Measurements from ENCODE around the gene BNIP2. TPM values are rescaled to one million over a fixed set of nuclear protein-coding genes. Genes with fewer than 3 reads are reported as not detected.
"Not testable (repeated sequence)": the region's sequence is repeated elsewhere in the genome, so short reads cannot be mapped to it uniquely, and the experiment has no call there.

BNIP2 gene, protein sequence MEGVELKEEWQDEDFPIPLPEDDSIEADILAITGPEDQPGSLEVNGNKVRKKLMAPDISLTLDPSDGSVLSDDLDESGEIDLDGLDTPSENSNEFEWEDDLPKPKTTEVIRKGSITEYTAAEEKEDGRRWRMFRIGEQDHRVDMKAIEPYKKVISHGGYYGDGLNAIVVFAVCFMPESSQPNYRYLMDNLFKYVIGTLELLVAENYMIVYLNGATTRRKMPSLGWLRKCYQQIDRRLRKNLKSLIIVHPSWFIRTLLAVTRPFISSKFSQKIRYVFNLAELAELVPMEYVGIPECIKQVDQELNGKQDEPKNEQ
- polyA plus RNA-seq (ENCODE audit: insufficient read length) = 54.3 TPM

DNA sequence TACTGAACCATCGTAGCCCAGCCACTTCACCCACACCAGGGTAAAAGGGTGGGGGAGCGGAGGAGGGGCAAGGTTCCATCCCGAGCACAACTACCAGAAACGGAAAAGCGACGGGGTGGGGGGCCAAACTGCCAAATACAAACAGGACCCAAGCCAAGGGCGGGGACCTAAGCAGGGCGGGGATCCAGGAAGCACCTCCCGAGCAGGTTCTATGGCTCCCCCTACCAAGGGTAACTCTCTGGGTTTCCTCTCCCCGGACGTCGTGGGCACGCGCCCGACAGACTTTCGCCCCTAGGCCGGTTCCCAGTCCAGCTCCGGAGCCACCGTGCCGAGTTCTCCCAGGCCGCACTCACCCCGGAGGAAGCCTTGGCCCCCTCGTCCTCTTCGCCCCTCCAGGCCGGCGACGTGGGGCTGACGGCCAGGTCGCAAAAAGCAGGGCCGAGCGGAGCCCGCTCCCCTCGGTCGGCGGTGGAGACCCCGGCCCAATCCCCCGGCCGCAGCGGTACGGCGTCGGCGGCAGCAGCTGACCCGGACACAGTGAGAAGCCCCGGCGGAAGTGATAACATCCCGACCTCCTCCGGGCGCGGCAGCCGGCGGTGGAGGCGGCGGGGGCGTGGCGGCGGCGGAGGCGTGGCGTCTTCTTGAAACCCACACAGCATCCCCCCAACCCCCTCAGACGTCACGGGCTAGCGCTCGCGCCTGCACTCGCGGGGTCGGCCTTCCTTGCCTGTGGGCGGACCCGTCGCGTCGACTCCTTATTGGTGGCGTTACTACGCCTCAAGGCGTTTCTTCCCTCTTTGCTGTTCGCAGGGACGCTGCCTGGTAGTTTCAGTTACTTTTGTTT lies at the start of gene BNIP2:
Gene BNIP2, minus strand, starts transcription at position 539 of the 844 bp plus-strand sequence. CDS start 6,863 bp downstream, outside the sequence.
- DNase-seq = peak; percentile 98

DNA sequence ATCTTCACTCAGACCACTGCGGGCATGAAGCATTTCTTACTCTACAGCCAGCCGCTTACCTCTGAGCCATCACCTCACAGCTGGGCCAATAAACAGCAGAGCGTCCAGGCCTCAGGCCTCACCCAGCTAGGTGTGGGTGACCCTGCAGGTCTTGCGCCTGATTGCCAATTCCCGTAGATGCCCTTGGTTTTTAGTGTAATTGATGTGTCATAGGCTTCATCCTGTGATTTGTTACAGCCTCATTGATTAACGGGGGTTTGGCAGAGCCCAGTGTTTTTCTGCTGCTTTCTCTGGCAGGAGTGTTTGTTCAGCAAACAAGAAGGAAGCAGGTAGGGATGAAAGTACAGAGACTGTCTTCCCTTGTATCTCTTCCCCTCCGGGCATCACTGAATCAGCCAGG lies 49.6 kb upstream of the BNIP2 start:
- no peak for DNase-seq

DNA sequence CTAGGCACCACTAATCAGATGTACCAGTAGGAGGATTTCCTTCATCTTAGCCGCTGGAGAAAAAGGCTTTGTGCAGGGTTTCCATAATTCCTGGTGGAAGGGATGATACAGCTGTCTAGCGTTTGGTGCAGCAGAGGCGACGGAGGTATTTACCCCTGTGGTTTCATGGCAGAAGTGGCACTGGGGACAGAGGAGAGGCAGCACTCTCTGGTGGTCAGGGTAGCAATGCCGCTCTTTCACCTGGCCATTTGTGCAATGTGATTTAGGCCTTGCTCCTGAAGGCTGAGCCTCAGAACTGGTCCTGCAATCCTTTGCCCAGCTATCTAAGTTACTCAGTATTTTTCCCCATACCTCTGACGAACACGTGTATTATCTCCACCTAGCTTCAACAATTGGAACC lies 47.1 kb upstream of the BNIP2 start:
- no peak for DNase-seq

DNA sequence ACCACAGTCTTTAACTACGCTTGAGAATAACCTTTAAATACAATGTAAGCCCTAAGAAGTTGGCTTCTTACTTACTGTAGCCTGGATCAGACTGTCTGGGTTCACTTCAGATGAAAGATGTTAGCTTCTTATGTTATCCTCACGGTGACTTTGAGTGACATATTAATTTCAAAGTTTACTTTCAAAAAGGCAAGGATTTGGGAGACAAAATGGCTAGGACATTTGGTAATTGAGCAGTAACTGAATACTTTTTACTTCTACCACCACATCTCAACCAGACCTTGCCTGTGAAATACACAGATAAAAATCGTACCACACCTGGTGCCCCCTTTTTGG lies 36.0 kb upstream of the BNIP2 start:
- no peak for DNase-seq

DNA sequence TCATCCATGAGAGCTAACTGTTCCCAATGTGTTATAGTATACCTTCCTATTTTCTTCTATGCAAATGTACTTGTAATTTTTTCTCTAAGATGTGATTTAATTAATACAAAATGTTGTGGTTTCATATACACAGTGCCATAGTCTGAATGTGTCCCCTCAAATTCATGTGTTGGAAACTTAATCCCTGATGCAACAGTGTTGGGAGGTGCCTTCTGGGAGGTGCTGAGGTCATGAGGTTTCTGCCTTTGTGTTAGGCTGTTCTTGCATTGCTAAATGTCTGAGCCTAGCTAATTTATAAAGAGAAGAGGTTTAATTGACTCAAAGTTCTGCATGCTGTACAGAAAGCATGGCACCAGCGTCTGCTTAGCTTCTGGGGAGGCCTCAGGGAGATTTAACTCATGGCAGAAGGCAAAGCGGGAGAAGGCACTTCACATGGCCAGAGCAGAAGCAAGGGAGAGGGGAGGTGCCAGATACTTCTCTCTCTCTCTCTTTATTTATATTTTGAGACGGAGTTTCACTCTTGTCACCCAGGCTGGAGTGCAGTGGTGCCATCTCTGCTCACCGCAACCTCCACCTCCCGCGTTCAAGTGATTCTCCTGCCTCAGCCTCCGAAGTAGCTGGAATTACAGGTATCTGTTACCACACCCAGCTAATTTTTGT lies 34.7 kb upstream of the BNIP2 start:
- DNase-seq = no peak

DNA sequence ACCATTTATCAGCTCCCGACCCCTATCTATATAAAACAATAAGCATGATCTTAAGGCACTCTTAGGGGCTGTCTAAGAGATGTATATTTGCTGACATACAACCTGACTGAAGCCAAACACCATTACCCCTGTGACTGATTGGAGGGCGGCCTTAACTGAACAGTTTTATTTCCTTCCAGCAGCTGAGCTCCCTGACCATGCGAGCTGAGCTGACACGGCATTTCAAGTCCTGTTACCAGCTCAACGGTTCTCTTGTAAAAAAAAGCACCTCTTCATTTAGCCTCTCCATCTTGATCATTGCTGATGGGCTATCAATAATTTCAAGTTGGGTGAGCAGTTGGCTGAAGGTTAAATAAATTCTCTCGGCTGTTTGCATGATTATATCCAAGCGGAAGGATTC lies 33.4 kb upstream of the BNIP2 start:
- no peak for DNase-seq

DNA sequence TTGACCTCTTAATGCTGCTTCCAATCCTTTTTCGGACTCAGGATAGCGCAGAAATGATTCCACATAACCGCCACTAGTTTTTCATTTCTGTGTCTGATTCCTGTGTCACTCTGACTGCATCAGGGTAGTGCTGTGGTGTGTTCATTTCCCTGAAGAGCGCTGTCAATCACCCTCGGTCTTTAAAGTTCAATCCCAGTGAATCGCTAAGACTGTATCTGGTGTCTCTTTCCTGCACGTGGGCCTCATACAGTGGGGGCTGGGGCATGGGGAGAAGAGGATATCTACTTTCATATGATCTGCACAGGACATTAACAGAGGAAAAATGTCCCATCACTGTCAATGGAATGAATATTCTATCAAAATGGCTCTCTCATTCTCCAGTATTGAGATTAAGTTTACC lies 32.9 kb upstream of the BNIP2 start:
- DNase-seq = no peak

DNA sequence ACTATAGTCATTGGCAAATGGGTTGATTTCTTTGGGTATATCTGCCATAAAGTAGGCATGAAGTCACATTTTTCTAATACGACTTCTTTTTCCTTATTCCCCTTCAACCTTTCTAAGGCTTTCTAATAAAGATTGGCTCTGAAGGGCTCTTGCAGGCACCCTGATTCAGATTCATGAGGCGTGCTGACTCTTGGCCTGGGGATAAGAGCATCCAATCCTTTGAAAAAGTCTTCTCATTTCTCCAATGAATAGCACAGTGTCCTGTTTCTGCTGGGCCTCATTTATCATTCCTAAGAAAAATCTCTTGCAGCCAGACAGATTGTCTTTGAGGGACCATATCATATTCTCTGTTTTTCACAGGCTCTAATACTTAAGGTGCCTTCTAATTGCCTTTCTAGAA lies 32.3 kb upstream of the BNIP2 start:
- no peak for DNase-seq

DNA sequence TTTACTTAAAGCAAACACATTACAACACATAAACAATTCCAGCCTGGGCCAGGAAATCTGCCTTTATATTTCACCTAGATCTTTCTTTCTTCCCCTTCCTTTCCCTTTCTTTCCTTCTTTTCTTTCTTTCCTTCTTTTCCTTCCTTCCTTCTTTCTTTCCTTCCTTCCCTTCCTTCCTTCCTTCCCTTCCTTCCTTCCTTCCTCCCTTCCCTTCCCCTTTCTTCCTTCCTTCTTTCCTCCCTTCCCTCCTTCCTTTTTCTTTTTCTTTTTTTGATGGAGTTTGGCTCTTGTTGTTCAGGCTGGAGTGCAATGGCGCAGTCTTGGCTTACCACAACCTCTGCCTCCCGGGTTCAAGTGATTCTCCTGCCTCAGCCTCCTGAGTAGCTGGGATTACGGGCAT lies 24.1 kb upstream of the BNIP2 start:
- DNase-seq = no peak

DNA sequence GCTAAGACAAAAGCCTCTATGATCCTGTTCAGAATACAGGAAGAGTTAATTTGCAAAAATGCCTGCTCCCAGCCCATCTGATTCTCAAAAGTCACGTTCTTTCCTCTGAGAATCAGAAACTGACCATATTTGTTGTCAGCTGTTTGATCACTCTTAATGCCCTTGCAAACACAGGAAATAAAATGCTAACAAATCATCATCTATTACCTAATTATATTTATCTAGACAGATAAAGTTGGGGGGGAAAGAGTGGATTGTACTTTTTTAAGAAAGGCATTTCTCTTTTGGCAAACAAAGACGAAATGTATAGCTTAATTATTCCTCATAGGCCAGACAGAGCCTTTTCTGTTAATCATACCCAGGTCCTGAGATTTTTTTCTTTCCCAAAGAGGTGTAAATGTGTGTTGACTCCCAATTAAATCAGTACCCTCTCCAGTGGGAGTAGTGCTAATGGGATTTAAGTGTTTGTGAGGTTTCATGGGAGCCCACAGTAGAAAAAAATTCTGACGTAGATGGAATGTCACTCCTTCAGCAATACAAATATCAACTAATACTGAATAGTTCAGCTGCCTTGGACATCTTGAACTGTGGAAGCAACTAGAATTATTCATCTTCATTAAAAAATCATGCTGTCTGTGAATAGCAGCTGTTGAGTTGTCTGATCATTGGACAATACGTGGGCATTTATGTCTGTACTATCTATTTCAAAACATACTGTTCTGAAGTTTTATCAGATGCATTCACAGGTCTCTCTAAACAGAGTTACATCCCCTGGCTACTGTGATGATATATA lies 22.5 kb upstream of the BNIP2 start:
- no peak for DNase-seq

DNA sequence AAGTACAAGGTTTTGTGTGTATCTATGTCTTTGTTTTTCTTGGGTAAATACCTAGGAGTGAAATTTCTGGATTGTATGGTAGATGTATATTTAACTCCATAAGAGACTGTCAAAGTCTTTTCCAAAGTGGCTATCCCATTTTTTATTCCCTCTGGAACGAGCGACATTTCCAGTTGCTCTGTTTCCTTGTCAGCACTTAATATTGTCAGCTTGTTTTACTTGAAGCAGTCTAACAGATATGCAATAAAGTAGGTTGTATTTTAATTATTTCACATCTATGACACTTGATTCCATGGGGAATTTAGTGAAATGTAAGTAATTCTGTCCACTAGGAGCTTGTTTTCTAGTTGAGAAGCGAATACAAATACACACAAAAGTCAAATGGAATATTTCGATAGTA lies 18.5 kb upstream of the BNIP2 start:
- no peak for DNase-seq

DNA sequence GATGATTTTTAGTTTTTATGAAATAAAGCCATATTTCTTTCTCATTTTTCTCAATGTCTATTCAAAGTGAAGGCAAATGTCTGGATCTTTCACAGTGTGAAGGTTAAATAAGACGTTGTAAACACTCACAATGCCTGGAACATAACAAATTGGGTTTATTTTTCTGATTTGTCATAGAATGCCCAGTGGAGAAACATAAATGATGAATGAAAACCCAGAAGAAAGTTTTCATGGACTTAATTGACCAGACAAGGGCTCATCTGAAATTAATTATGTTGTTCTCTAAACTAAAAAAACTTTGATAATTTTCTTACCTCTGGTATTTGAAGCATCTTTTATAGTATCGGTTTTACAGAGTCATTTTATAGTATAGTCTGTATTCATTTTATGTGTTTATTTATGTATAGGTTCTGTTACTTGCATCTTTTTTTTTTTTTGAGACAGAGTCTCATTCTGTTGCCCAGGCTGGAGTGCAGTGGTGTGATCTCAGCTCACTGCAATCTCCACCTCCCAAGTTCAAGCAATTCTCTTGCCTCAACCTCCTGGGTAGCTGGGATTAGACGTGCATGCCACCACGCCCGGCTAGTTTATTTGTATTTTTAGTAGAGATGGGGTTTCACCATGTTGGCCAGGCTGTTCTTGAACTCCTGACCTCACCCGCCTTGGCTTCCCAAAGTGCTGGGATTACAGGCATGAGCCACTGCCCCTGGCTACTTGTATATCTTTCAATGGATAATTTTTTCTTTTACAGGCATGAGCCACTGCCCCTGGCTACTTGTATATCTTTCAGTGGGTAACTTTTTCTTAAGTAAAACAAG lies 15.1 kb upstream of the BNIP2 start:
- DNase-seq = no peak

DNA sequence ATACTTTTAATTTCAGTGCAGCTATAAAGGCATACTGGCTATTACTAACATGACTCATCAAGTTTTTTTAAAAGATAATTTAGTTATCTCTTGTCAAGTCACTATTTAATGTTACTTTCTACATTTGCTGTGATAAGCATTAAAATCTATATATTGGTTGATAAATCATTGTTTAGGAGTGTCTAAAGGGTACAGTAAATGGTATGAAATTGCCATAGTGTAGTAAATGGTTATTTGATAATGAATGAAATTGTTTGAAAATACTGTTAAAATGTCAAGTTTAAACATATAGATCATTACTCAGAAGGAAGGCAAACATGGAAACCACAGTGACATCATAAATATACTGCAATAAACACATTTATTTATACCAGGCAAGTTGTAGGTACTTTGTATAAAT lies 13.2 kb upstream of the BNIP2 start:
- DNase-seq = no peak

DNA sequence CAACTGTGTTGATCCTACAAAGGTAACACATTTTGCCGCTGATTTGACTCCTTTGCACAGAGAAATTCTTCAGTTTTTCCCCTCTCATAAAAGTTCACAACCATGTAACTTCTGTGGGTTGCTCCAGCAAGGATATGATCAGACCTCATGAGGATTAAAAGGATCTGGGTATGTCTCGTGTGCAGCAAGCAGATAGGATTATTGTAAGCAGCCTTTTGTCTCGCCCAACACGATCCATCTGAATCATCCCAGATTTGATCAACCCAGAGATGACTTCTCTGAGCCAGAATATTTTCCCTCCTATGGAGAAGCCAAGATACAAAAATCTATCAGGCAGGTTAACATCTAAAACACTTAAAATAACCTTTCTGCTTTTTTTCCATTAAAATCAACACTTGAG lies 12.8 kb upstream of the BNIP2 start:
- DNase-seq = no peak

DNA sequence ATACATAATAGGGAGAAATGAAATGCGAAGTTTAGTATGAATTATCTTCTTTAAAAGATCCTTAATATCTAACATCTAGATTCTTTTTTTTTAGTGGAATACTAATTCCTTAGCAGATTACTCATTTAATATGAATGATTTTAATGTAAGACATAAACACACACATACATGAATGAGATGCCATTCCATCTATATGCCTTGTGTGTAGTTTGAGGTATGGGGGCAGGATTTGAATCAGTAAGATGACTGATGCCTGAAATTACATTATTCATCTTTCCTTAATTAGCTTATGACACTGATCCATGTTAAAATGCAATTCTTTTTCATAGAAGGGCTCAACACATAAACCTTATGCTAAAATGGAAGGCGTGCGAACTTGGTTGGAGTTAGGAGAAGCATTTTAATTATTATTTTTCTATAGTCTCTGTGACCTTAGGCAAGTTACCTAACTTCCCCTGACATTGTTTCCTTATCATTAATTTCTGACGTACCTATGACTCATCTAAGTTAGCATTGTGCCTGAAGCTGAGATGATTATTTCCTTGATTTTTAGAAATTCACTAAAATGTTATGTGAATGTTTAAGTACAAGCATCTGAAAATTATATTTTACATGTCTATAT lies 10.8 kb upstream of the BNIP2 start:
- DNase-seq = no peak

DNA sequence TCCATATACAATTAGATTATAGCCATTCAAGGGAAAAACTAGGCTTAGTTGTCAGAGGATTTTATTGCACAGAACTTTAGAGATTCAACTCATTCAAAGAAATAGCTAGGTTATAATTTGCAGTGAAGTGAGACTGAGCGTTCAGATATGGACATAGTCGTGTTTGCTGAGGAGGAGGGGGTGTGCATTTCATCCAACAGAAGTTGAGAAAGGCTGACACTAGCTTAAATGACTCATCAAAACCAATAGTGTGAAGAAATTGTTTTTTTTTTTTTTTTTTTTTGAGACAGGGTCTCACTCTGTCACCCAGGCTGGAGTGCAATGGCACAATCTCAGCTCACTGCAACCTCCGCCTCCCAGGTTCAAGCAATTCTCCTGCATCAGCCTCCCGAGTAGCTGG lies 8.9 kb upstream of the BNIP2 start:
- not testable (repeated sequence) for DNase-seq

DNA sequence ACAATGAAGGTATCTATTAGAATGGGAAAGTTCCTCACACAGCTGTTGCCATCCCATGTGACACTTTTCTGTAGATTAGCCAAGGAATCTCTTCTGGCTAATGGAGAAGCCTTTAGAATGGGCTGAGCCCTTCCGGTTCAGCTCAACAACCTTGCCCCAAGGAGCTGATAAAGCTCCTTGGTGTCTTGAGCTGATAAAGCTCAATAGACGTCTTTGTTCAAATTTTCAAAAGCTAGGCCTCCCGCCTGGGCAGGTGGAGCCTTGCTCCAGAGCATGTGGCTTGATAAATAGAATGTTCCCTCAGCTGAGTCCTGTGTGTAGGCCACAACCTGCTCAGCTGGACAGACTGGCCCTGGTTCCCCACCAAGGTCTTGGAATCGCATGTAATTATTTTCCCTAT lies 7.2 kb upstream of the BNIP2 start:
- DNase-seq = no peak

DNA sequence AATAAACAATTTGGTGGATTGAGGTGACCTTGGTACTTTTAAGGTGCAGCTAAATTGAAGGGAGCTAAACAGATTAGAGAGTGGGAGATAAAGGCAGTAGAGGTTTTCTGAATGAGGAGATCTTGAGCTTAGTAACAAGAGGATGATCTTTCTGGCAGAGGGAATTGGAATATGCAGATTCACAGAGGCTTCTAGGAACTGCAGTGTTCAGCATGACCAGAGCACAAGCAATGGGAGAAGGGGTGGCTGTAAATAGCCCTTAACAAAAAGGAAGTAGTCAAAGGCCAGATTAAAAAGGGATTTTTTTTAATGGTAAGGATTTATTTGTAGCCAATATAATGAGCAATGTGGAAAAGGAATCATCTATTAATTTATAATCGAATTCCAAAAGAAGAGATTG lies 5.7 kb upstream of the BNIP2 start:
- no peak for DNase-seq

DNA sequence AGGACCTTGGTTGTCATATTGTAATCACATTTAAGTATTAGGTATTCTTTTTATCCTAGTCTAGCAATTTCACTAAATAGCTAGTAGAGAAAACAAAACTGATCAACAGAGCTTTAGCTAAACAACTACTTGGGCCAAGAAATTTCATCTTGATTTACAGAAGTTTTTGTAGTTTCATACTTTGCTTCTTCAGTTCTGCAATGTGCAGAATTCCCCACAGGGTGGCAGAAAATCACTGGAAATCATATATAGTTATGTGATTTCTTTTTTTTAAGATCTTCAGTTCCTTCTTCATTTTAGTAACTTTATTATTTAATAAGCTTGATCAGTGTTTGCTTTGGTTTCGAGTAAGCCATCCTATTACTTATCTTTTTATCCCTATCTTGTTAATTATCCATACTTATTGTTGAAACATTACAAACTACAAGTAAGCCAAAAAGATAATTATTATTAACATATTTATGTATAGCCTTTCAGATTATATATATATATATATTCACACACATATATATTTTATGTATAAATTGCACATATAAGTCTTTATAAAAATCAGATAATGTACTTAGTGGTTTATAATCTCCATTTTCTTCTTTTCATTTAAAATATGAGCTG lies 2.2 kb upstream of the BNIP2 start:
- peak; percentile 45 for DNase-seq

DNA sequence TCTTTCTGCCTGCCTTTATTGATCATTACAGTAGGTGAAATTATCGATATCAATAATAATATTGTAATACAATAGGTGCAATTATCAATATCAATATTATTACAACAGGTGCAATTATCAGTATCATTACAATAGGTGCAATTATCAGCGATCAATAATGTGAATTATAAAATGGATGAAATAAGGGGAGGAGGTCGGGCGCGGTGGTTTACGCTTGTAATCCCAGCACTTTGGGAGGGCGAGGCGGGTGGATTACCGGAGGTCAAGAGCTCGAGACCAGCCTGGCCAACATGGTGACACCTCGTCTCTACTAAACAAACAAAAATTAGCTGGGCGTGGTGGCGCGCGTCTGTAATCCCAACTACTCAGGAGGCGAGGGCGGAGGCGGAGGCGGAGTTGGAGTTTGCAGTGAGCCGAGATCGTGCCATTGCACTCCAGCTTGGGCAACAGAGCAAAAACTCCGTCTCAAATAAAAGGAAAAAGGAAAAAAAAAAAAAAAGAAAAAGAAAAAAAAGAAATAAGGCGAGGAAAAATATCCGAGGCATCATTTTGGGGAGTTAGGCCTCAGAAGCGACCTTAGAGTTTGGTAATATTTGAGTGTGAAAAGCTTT lies 611 bp upstream of the BNIP2 start:
- peak; percentile 42 for DNase-seq

DNA sequence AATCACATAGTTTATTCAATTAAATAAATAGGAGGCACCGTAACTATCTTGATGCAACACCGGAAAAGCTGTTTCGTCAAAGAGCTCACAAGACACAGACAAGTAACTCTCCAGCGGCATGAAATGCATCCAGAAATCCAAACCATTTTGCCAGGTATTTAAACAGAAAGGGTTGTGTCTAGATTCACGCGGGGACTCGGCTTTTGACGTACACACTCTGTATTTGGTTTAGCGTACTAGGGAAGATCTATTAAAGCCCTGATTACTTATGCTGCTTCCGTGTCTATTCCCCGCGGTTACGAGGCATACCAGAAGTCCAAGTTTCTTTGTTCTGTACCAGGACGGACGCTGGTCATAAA lies 718 bp downstream of the BNIP2 start:
- DNase-seq = peak; percentile 26
